Right kidney (tissue), 1 donor: ENCODE data around the gene UVRAG.
A peak's percentile ranks its signal among the peaks of the same experiment; 100 is the strongest.
"Not testable (repeated sequence)": the region's sequence is repeated elsewhere in the genome, so short reads cannot be mapped to it uniquely, and the experiment has no call there.

Experiments
- DNase-seq: peaks from one replicate; pipeline ENCODE4 v3.0.0-alpha.2; 2016

The UVRAG gene

DNA sequence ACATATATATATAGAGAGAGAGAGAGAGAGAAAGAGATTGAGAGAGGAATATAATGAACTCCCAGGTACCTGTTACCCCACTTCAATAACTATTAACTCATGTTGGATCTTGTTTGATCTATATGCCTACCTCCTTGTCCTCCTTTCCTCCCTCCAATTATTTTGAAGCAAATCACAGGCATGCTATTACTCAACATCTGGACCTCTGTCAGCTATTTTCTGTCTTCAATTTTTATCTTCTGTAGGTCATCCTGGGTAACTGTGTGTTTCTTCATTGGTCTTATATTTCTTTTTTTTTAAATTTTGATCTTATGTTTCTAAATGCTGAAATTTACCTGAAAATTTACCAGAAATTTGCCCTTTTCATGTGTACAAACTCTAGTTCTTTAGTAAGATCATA lies 24.8 kb downstream of the UVRAG start:
- no peak for DNase-seq

DNA sequence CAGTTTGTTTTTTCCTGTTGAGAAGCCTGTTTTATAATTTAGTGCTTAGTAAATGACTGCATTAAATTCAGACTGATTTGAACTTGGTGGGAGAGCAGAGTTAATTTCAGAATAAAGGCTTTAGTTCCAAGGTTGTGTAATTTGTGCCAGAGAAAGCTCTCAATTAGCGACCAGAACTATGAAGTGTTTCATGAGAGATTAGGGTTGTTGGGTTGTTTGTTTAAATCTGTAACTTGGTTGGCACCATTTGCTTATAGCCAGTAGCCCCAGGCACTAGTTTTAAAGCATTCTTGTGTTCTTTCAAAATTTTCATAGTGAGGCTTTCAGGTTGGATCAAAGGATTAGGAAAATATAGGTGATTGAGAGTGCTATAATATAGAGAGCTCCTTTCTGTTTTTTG lies 25.5 kb downstream of the UVRAG start:
- no peak for DNase-seq

DNA sequence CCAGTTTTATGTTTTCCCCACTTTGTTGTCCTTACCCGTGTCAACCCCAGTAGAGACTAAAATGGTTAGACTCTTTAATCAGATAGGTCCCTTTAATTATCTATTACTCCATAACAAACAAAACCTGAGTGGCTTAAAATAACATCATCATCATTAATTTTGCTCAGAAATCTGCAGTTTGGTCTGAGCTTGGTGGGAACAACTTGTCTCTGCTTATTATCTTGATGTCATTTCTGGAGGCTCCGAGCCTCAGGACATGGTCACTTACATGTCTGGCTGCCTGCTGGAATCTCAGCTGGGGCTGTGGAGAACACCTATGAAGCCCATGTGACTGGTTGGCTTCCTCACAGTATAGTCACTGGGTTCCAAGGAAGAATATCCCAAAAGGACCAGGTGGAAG lies 26.7 kb downstream of the UVRAG start:
- DNase-seq: no peak

DNA sequence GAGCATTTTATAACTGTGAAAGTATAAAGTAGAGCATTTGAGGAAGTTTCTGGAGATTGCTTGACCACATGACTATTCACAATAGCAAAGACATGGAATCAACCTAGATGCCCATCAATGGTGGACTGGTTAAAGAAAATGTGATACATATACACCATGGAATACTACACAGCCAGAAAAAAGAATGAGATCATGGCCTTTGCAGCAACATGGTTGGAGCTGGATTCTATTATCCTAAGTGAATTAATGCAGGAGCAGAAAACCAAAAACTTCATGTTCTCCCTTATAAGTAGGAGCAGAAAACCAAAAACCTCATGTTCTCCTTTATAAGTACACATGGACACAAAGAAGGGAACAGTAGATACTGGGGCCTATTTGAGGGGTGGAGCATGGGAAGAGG lies 30.3 kb downstream of the UVRAG start:
- DNase-seq: no peak

DNA sequence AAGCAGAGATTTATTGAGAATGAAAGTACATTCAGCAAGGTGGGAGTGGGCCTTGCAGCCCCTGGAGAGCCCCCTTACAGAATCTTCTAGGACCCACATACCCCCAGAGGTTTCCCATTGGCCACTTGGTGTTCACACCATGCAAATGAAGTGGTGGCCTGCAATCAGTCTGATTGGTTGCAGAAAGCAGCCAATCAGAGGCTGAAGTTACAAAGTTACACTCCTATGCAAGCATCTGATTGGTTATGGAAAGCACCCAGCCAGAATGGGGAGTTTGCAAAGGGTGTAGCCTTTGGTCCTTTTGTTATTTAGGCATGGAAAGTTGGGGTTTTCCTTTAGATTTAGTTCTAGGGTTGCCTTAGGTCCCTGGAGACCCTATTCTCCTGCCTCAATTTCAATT lies 34.9 kb downstream of the UVRAG start:
- DNase-seq: no peak

DNA sequence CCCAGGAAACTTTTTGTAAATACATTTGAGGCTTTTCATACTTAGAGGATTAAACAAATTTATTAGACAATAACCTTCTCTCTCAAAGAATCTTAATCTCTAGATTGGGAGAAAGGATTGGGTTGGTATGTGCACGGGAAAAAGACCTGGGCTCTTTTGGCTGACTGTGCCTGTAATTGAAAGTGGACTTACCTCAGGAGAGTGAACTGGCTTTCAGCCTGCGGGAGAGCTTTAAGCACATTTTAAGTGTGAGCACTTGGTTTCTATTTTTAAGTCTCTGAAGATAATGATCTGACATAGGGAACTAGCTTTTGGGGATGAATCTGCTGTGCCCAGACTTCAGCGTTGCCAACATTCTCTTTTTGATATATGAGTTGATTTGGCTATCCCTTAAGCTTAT lies 35.8 kb downstream of the UVRAG start:
- DNase-seq: no peak

DNA sequence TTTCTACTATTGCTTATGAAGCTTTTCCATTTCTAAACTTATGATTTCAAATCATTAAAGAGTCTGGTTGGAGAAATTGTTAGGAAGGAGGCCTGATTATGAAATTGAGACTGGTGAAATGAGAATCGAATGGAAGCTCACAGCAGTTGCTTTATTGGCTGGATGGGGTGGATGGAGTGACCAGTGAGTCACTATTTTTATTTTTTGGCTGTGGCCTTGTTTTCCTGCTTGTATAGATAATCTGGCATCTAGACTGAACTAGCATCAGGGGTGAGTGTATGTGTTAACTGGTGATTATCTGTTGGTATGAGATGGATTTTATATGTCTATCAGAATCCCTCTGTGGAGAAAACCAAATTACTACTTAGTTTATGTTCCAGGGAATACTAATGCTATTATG lies 36.2 kb downstream of the UVRAG start:
- DNase-seq: no peak

DNA sequence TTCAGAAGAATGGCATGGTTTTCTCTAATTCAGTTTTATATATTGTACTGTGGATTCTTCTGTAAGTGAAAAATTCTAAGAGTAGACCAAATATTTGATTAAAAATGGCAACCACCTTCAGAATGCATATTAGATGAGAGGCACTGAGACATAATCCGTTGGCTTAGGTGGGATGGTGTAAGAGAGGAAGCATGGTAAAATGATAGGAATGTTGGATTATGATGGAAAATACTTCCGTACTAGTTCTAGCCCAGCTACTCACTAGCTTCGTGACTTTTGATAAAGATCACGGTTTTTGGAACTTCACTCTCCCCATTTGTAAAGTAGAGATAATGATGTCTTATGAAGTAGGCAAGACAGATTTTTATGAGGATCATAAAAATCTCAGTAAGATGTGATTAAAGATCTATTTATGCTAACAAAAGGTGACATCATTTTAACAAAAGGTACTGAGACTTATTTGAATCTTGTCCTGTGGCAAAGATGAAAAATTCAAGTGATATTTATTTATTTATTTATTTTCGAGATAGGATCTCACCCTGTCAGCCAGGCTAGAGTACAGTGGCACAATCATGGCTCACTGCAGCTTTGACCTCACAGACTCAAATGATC lies 37.5 kb downstream of the UVRAG start:
- no peak for DNase-seq

DNA sequence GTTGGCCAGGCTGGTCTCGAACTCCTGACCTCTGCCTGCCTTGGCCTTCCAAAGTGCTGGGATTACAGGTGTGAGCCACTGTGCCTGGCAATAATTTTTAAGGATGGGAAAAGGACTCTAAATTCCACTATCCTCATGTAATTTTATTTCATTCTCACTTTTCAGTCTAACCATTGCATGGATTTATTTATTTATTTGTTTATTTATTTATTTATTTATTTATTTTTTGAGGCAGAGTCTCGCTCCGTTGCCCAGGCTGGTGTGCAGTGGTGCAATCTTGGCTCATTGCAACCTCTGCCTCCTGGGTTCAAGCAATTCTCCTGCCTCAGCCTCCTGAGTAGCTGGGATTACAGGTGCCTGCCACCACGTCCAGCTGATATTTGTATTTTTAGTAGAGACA lies 38.6 kb downstream of the UVRAG start:
- not testable (repeated sequence) for DNase-seq

DNA sequence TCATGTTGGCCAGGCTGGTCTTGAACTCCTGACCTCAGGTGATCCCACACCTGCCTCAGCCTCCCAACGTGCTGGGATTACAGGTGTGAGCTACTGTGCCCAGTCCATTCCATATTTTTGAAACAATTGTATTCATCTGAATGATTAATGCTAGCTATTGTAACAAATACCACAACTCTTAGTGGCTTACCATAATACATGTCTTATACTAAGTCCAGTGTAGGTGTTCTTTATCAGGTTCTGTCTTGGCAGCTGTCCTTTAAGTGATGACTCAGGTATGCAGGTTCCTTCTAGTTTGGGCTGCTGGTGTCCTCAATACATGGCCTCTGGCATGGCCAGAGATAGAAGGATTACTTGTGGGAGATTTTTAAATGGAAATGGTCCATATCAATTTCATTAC lies 39.0 kb downstream of the UVRAG start:
- DNase-seq: no peak

DNA sequence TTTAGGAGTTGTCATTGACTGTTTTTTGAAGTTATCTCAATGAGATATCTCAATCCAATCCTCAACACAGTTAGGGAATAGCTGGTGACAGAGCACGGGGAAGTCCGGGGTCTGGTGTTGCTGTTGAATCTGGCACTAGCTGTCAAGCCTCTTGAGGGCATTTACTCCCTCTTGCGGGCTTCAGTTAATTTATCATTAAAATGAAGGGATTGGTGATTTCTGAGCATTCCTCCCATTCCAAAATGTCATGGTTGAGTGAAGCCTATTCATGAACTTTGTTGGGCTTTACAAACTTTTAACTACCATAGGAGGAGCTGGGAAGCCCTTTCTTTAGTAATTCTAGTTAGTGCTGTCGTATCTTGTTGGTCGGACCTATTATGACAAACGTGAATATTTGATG lies 40.2 kb downstream of the UVRAG start:
- DNase-seq: no peak

DNA sequence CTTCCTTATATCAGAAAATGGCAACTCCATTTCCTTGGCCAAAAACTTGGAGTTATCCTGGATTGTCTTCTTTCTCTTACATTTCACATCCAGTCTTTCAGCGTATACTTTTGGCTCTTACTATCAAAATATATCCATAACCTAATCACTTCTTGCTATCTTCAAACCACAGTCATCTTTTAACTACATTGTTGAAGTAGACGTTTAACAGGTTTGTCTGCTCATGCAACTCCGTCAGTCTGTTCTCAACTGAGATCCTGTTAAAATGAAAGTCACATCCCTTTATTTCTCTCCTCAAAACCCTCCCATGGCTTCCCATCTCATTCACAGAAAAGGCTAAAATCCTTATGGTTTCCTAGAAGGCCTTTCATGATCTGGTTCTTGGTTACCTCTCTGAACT lies 41.9 kb downstream of the UVRAG start:
- DNase-seq: no peak

DNA sequence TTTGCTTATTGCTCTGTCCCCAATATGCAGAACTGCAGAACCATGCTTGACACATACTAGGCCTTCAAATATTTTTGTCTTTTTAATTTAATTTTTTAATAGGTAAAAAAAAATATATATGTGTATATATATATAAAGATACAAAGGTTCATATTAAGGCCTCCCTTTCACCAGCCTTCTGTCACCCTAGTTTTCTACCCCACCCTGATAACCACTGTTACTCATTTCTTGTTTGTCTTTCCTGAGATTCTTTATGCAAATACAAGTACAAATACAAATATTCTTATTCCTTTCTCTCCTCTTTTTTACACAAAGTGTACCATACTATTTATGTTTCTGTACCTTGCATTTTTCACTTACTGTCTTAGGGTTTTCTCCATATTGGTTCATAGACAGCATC lies 43.0 kb downstream of the UVRAG start:
- DNase-seq: no peak

DNA sequence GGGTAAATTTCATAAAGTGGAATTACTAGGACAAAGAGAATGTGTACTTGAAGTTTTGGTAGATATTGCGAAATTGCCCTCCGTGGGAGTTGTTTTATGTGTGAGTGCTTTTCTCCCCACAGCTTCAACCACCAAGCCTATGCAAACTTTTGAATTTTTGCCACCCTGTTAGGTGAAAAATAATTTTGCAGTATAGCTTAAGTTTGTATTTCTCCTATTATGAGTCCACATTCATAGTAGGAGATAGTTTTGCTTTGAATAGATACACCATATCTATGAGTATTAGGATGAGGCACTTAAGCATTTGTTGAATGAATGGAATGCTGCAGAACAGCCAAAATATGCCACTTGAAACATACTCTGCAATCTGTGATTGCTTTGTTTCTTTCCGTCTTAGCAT lies 43.6 kb downstream of the UVRAG start:
- DNase-seq: no peak

DNA sequence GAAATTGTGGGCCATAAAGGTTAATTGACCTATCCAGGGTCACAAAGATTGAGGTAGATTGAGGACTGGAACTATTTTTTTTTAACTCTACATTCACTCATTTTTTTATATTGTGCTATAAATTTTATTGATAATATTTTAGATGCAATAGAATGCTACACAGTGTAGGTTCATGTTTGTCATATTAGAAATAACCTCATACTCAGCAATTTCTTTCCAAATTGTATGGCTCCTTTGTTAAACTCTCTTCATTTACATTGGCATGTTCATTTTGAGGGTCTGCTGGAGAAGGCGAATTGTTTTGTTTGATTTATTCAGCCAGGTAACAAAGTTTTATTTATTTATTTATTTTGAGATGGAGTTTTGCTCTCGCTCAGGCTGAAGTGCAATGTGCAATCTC lies 44.6 kb downstream of the UVRAG start:
- DNase-seq: no peak

DNA sequence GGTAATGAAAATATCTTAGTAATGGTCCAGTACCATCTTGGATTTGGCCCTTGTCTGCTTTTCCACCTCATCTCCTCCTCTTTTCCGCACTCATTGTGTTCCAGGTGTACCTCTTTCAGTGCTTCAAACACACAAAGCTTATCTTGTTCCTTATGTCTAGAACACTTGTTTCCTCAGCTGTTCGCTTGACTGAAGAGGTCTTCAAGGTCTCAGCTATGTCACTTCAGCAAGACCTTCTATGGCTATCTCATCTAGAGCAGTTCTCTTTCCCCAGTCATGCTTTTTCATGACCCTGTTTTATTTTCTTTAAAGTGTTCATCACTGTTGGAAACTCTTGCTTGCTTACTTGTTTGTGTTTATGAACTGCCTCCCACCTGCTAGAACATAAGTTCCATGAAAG lies 47.4 kb downstream of the UVRAG start:
- no peak for DNase-seq

DNA sequence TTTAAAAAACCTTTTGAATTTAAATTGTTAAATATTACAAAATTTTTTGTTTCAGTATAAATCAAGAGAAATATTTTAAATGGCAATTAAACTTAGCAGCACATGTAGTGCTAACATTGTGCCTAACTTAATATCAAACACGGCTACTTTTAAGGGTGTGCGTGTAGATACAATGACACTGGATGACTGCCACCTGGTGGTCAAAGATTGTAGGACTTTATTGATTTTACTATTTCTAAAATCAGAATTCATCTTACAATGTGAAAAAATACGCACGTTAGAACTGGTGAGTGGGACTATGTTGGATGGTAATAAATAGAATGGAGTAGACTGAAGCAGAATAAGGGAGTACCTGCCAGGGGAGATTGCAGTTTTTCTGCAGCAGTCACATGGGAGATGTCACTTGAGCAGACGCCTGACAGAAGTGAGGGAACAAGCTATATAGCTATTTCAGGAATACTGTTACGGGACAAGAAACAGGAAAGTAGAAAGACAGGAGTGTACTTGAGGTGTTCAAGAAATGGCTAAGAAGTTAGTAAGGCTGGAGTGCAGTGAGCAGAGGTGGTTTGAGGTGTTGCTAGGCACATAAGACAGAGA lies 52.9 kb downstream of the UVRAG start:
- DNase-seq: peak; percentile 31

DNA sequence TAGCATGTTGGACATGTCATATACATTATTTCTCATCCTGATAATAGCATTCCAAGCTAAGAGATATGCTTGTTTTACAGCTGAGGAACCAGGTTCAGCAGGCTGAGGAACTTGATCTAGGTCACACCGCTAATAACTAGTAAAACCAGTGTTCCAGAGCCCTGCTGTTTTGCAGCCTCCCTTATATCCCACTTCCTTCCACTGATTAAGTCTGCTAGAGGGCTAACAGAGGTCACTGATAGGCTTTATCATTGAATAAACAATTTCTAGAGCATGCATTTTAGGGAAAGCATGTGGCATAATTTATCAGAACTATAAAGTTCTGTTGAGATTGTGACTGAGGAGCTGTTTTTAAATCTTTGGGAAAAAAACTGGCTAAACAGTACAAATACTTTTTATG lies 54.0 kb downstream of the UVRAG start:
- DNase-seq: no peak

DNA sequence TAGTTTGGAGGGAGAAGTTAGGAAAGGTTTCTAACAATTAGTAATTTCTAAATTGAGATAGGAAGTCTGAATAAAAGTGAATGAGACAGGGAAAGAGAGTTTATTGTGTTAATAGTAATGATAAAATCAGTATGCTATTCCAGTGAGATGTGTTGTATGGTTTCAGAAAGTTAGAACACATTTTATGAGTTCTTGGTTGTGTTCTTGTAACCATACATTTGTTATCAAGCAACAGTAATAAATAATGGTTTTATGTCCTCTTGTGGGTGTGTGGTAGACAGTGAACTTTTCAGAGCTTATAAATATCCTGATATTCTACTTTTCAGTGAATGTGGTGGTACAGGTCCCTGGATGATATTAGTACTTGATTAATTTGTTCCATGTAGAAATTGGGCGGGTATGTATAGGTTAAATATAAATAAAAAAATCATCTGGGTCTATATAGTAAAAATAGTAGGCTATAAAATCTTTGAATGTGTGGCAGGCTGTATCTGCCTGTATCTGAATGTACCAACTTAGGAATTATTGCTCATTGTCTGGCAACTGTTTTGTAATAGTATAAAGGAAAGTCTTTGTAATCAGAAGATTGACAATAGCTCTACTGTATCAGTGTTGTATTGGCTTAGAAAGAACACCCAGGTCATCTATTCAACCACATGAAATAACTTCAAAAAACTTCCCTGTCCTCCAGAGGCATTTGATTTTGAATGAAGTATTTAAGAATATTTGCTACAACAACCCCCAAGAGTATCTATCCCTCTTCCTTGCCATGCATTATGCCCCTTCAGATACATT lies 54.8 kb downstream of the UVRAG start:
- no peak for DNase-seq

DNA sequence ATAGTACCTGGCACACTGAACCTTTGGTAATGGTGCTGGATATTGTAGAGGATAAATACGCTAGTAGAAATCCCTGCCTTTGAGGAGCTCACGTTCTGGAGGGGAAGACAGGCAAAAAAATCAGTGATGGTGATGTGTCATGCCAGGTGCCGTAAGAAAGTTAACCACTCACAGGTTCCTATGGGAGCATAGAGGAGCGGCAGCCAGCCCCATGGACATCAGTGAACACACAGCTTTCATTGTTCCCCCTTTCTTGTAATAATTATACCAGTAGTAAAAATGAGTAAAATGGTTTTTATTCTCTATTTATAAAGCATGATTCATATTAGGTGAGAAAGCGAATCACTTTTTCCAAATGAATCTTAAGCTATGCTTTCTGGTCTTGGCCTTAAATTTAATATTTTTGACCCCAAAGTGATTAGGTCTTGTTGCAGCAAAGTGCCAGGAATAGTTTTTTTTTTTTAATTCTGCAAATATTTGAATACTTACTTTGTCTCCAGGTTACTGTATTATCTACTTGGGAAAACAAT lies 57.9 kb downstream of the UVRAG start:
- DNase-seq: no peak

DNA sequence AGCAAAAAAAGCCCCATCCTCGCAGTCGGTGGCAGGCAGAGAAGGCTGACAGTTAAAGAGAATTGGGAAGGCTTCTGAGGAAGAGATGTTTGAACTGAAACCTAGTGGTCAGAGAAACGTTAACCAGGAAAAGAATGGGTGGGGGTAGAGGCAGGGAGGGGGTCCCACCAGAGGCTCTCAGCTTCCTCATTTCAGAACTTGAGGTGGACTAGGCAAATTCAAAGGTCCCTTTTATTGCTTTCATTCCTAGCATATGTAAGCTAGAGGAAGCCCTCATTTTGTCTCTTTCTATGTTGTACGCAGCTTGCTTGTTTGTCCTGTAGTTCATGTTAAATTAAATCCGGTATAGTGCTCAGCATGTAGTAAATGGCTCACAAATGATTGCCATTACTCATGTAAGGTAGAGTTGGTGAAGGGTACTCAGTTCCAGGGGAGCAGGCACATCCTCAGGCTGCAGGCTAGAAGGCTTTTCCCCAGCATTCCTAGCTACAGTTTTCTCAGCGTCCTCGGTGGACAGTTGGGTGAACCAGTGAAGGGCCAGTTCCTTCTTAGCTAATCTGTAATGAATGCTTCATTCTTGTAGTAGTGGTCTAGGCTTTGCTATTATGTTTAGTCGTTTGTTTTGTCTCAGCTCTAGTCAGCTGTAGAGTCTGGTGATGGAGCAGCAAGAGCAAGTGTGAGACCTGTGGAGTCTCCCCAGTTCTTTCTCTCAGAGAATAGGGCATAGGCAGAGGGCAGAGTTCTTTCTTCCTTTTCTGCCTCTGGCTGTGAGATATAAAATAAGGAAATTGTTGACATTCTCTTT lies 58.6 kb downstream of the UVRAG start:
- DNase-seq: no peak

DNA sequence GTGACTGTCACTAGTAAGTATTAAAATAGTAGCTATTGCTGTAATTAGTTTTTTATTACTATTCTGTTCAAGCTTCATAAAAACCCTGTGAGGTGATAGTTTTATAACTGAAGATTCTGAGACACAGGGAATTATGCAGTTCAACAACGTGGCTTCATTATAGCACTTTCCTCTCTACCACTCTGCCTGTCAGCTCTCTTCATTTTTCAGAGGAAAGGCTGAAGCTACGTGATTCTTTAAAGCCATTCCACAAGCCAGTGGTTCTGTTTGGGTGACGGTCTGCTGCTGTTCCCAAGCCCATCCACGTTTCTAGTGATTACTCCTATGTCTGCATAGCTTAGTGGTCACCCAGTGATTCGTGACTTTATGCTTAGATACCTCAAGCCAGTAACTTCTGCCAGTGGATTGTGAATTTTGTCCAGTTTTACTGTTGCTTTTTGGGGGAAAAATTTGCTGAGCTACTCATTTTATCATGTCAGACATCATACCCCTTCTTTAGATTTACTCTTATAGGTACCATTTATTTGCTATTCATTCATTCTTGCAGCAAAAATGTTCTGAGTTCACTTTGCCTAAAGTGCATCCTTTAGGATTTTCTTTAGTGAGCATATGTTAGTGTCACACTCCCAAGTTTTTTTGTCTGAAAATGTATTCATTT lies 59.8 kb downstream of the UVRAG start:
- no peak for DNase-seq
